Measurements from ENCODE around the gene CD96.
"Not testable (repeated sequence)": the region's sequence is repeated elsewhere in the genome, so short reads cannot be mapped to it uniquely, and the experiment has no call there.

CD96 gene

DNA sequence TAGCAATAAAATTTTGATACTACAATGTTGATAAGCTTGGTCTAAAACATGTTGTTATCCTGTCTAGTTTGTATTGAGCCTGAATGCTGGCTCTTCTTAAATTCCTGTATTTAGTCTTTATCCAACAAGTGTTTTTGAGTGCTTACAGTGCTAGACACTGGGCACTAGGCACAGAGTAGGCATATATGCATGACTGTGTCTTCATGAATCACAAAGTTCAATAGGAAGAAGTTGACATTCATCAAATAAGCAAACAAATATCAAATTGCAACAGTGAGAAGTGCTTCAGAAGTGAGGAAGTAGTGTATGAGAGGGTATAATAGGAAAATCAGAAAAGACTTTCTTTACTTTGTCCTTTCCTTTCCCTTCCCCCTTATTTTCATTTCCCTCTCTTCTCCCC, 6.8 kb downstream of the CD96 start:
- Histone ChIP-seq H3K27me3 (ENCODE audit: control insufficient read depth, insufficient read depth, low read length) (no peaks in the 10 kb centered on the region), H3K9me3 (ENCODE audit: control insufficient read depth, insufficient read depth, low read length) (no peaks in the 10 kb centered on the region), H3K27ac (ENCODE audit: low read length) (no peak overlapping the region), H3K4me3 (ENCODE audit: low read length) (no peak overlapping the region), H3K36me3 (ENCODE audit: control insufficient read depth, insufficient read depth, low read length) (no peaks in the 10 kb centered on the region), H3K4me1 (ENCODE audit: control insufficient read depth, insufficient read depth, low read length) (peaks cover 1% of the 10 kb centered on the region; the same call in 1 of the 2 replicates)
- DNase-seq (ENCODE audit: low read depth, low spot score) = no peak

DNA sequence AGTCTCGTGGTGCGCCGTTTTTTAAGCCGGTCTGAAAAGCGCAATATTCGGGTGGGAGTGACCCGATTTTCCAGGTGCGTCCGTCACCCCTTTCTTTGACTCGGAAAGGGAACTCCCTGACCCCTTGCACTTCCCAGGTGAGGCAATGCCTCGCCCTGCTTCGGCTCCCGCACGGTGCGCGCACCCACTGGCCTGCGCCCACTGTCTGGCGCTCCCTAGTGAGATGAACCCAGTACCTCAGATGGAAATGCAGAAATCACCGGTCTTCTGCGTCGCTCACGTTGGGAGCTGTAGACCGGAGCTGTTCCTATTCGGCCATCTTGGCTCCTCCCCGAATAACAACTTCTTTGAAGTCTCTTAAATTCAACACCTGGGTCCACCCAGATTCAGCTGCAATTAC, 19.9 kb downstream of the CD96 start:
- WGBS (ENCODE audit: insufficient coverage, insufficient read length) = no CpG with 5 or more reads among the region's 25 CpGs

DNA sequence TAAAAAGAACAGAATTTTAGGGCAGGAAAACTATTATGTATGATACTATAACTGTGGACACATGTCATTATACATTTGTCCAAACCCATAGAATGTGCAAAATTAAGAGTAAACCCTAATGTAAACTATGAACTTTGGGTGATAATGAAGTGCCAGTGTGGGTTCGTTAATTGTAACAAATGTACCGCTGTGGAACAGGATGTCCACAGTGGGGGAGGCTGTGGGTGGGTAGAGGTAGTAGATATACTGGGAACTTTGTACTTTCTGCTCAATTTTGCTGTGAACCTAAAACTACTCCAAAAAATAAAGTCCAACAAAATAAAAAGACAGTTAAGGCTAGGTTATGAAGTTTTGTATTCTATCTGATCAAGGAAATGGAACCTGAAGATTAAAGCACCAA, 24.8 kb downstream of the CD96 start:
- WGBS (ENCODE audit: insufficient coverage, insufficient read length) = no CpG with 5 or more reads among the region's 2 CpGs

More for the DNA sequence above, 19.9 kb downstream of the CD96 start:
- H3K4me3 ChIP-seq (ENCODE audit: low read length); H3K9me3 ChIP-seq (ENCODE audit: control insufficient read depth, insufficient read depth, low read length); H3K4me1 ChIP-seq (ENCODE audit: control insufficient read depth, insufficient read depth, low read length); H3K27me3 ChIP-seq (ENCODE audit: control insufficient read depth, insufficient read depth, low read length); H3K36me3 ChIP-seq (ENCODE audit: control insufficient read depth, insufficient read depth, low read length); H3K27ac ChIP-seq (ENCODE audit: low read length); DNase-seq (ENCODE audit: low read depth, low spot score): not testable (repeated sequence)

DNA sequence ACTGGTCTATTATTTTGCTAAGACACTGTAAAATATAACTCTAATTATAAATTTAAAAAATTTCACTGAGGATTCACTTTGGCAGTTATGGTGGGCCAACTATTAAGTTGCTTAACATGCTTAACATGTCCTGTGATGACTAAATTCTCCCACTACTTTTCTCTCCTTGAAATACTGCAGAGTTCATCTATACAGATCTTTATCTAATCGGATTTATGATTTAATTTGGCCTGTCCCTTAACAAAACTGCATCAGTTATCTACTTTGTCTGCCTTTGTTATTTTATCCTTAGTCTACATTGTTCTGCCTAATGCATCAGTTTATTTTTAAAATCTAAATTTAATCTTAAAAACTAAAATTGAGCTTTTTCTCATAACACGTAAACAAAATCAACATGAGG, 26.4 kb downstream of the CD96 start:
- H3K4me3 ChIP-seq (ENCODE audit: low read length) = no peak overlapping the region
- no peaks in the 10 kb centered on the region for H3K36me3 ChIP-seq (ENCODE audit: control insufficient read depth, insufficient read depth, low read length)

More for the DNA sequence above, 24.8 kb downstream of the CD96 start:
- no peaks in the 10 kb centered on the region for H3K9me3 ChIP-seq (ENCODE audit: control insufficient read depth, insufficient read depth, low read length)
- no peak overlapping the region for H3K27ac ChIP-seq (ENCODE audit: low read length)
- H3K4me3 ChIP-seq (ENCODE audit: low read length) = no peak overlapping the region
- no peaks in the 10 kb centered on the region for H3K27me3 ChIP-seq (ENCODE audit: control insufficient read depth, insufficient read depth, low read length)
- H3K36me3 ChIP-seq (ENCODE audit: control insufficient read depth, insufficient read depth, low read length) = no peaks in the 10 kb centered on the region
- H3K4me1 ChIP-seq (ENCODE audit: control insufficient read depth, insufficient read depth, low read length) = no peaks in the 10 kb centered on the region
- no peak for DNase-seq (ENCODE audit: low read depth, low spot score)

DNA sequence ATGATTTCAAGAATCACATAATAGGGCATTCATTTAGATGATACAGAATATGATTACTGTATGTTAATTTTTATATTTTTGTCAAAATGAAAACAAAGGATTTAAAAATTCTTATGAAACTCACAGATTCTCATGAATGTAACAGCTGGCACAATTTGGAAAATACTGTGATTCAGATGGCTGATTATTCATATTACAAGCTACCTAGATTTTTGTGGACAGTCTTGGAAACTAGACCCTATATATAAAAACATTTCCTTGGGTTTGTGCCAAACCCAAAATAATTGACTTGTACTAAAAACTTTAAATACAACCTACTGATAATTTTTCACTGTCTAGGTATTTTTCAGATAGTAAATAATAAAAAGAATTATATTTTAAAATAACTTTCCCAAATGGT, 26.9 kb downstream of the CD96 start:
- Histone ChIP-seq H3K36me3 (ENCODE audit: control insufficient read depth, insufficient read depth, low read length) (no peaks in the 10 kb centered on the region), H3K4me1 (ENCODE audit: control insufficient read depth, insufficient read depth, low read length) (no peaks in the 10 kb centered on the region), H3K9me3 (ENCODE audit: control insufficient read depth, insufficient read depth, low read length) (no peaks in the 10 kb centered on the region), H3K27me3 (ENCODE audit: control insufficient read depth, insufficient read depth, low read length) (no peaks in the 10 kb centered on the region), H3K27ac (ENCODE audit: low read length) (no peak overlapping the region), H3K4me3 (ENCODE audit: low read length) (no peak overlapping the region)
- no peak for DNase-seq (ENCODE audit: low read depth, low spot score)

More for the DNA sequence above, 26.4 kb downstream of the CD96 start:
- WGBS (ENCODE audit: insufficient coverage, insufficient read length) = 100% methylated on average over 1 of the region's 2 CpGs
- Histone ChIP-seq H3K9me3 (ENCODE audit: control insufficient read depth, insufficient read depth, low read length) (no peaks in the 10 kb centered on the region), H3K4me1 (ENCODE audit: control insufficient read depth, insufficient read depth, low read length) (no peaks in the 10 kb centered on the region), H3K27me3 (ENCODE audit: control insufficient read depth, insufficient read depth, low read length) (no peaks in the 10 kb centered on the region), H3K27ac (ENCODE audit: low read length) (no peak overlapping the region)
- no peak for DNase-seq (ENCODE audit: low read depth, low spot score)

DNA sequence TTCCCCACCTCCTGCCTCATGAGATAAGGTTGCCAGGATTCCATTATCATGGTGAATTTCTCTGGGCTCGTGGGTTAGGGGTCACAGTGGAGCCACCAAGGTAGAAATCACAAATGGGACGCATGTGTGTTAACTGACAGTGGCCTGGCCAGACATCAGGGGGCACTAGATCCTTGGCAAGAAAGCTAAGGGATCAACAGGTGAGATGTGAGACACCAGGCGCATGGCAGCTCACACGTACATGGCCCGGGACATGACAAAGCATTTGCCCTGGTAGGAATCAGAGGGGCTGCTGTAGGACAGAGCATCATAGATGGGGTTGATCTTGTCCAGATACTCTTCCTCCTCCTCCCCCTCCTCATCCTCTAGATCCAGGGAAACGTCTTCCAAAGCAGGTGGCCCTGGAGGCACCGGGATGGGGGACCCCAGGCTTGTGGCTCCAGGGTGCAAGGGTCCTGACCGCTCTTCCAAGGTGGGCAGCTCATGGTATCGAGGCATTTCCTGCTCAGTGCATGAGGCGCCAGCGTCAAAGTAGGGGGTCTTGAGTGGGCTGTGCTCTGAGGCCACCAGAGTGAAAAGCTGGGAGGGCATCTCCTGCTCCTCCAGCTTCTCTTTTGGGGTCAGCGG, 28.5 kb downstream of the CD96 start:
- no peak for DNase-seq (ENCODE audit: low read depth, low spot score)
- no peak overlapping the region for H3K27ac ChIP-seq (ENCODE audit: low read length)
- no peaks in the 10 kb centered on the region for H3K9me3 ChIP-seq (ENCODE audit: control insufficient read depth, insufficient read depth, low read length)
- WGBS (ENCODE audit: insufficient coverage, insufficient read length) = no CpG with 5 or more reads among the region's 12 CpGs
- no peaks in the 10 kb centered on the region for H3K27me3 ChIP-seq (ENCODE audit: control insufficient read depth, insufficient read depth, low read length)
- no peak overlapping the region for H3K4me3 ChIP-seq (ENCODE audit: low read length)
- H3K4me1 ChIP-seq (ENCODE audit: control insufficient read depth, insufficient read depth, low read length) = no peaks in the 10 kb centered on the region
- H3K36me3 ChIP-seq (ENCODE audit: control insufficient read depth, insufficient read depth, low read length) = no peaks in the 10 kb centered on the region

DNA sequence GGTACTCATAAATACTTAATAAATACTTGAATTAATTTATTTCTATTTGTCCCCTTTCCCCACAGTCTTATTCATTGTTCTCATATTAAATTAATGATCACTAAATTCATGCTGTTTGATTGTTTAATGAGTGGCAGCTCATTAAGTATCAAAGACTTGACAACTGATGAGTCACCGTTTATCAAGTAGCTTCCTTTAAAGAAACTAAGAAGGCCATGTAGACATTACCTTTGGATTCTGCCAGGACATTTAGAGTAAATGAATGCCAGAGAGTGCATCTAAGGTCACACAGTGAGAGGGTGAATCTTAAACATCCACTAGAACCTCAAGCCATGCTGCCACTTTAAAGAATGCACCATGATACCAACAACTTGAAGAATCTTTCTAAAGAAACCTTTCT, 29.3 kb downstream of the CD96 start:
- H3K4me1 ChIP-seq (ENCODE audit: control insufficient read depth, insufficient read depth, low read length) = no peaks in the 10 kb centered on the region
- no CpG with 5 or more reads among the region's 1 CpG for WGBS (ENCODE audit: insufficient coverage, insufficient read length)
- DNase-seq (ENCODE audit: low read depth, low spot score) = no peak
- H3K36me3 ChIP-seq (ENCODE audit: control insufficient read depth, insufficient read depth, low read length) = no peaks in the 10 kb centered on the region
- H3K27me3 ChIP-seq (ENCODE audit: control insufficient read depth, insufficient read depth, low read length) = no peaks in the 10 kb centered on the region
- H3K9me3 ChIP-seq (ENCODE audit: control insufficient read depth, insufficient read depth, low read length) = no peaks in the 10 kb centered on the region
- no peak overlapping the region for H3K4me3 ChIP-seq (ENCODE audit: low read length)
- H3K27ac ChIP-seq (ENCODE audit: low read length) = no peak overlapping the region

DNA sequence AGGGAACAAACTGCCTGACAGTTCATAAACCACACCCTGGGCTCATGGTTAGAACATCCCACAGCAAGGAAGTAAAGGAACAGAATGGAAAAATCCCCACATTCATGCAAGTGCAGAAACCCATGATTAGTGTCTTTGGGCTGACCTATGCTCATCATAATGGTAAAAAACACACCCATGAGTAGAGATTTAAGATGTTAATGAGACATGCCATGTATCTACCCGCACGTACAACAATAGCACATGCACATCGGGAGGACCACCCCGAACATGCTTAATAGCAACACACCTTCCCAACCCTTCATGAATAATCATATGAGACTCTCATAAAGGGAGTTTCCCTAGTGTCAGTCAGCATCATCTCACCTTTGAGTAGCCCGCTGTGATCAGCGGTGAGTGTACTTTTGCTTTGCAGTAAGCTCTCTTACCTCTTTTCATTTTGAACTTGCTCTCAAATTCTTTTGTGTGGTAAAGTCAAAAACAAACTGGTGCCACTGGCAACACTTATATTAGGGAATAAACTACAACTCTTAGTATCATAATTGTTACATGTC, 30.0 kb downstream of the CD96 start:
- no peaks in the 10 kb centered on the region for H3K36me3 ChIP-seq (ENCODE audit: control insufficient read depth, insufficient read depth, low read length)
- no CpG with 5 or more reads among the region's 6 CpGs for WGBS (ENCODE audit: insufficient coverage, insufficient read length)
- H3K27me3 ChIP-seq (ENCODE audit: control insufficient read depth, insufficient read depth, low read length) = no peaks in the 10 kb centered on the region
- DNase-seq (ENCODE audit: low read depth, low spot score) = no peak
- no peak overlapping the region for H3K4me3 ChIP-seq (ENCODE audit: low read length)
- no peaks in the 10 kb centered on the region for H3K9me3 ChIP-seq (ENCODE audit: control insufficient read depth, insufficient read depth, low read length)
- no peak overlapping the region for H3K27ac ChIP-seq (ENCODE audit: low read length)
- no peaks in the 10 kb centered on the region for H3K4me1 ChIP-seq (ENCODE audit: control insufficient read depth, insufficient read depth, low read length)

DNA sequence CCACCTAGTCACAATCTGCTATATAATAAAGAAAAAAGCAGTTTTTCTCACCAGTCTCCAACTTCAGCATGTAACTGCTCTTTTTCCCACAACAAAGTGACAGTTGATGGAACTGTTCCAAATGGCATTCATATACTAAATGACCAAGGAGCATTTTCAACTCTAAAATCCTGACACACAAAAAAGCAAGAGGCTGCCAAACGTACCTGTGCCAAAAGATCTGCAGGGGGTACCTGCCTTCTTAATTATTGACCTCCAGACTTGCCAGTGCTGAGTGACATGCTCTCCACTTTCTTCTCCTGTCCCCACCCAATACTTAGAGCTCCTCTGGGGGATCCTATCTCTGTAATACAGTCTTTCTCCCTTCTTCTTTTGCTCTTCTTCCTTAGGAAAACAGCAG, 35.1 kb downstream of the CD96 start:
- Histone ChIP-seq H3K9me3 (ENCODE audit: control insufficient read depth, insufficient read depth, low read length) (no peaks in the 10 kb centered on the region), H3K36me3 (ENCODE audit: control insufficient read depth, insufficient read depth, low read length) (no peaks in the 10 kb centered on the region), H3K4me3 (ENCODE audit: low read length) (no peak overlapping the region), H3K4me1 (ENCODE audit: control insufficient read depth, insufficient read depth, low read length) (no peaks in the 10 kb centered on the region), H3K27ac (ENCODE audit: low read length) (no peak overlapping the region), H3K27me3 (ENCODE audit: control insufficient read depth, insufficient read depth, low read length) (no peaks in the 10 kb centered on the region)
- no peak for DNase-seq (ENCODE audit: low read depth, low spot score)
- WGBS (ENCODE audit: insufficient coverage, insufficient read length) = no CpG with 5 or more reads among the region's 1 CpG

DNA sequence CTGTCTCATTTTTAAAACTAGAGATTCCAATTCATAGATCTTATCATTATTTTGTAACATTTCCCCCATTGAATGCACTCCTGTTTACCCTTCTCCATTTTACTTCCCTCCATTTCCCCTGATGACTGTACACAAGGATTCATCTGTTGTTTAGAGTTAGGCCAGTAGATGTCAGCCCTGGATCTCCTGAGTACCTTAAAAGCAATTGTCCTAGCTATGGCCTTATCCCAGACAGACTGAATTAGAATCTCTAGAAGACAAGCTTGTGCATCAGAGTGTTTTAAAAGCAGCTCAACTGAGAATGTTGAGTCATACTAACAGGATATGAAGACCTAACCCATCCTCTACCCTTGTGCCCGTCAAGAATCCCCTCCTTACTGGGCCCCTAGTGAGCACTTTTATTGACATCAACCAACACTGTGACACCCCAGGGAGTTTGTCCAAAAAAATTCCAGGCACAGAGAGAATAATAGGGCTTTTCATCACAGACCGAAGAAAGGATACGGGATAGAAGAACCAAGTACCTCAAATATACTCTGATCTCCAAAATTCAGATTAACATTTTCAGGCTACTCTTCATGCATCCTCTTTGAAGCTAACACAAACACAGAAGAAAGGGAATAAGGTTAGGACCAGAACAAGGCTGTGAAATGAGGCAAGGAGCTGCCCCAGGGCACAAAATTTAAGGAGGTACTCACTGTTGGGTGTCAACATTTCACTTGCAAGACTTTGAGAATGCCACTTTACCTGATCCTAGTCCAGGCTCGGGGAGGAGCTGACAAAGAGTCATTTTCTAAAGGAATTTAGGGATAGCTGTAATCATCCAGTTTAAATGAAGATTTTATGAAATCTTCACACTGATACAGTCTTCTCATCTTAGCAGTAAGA, 36.0 kb downstream of the CD96 start:
- Histone ChIP-seq H3K27me3 (ENCODE audit: control insufficient read depth, insufficient read depth, low read length) (no peaks in the 10 kb centered on the region), H3K4me3 (ENCODE audit: low read length) (no peak overlapping the region), H3K27ac (ENCODE audit: low read length) (no peak overlapping the region), H3K4me1 (ENCODE audit: control insufficient read depth, insufficient read depth, low read length) (no peaks in the 10 kb centered on the region), H3K36me3 (ENCODE audit: control insufficient read depth, insufficient read depth, low read length) (no peaks in the 10 kb centered on the region), H3K9me3 (ENCODE audit: control insufficient read depth, insufficient read depth, low read length) (no peaks in the 10 kb centered on the region)
- WGBS (ENCODE audit: insufficient coverage, insufficient read length) = no CpG with 5 or more reads among the region's 4 CpGs
- peak; percentile 11 for DNase-seq (ENCODE audit: low read depth, low spot score)
